ENCODE data around the gene ATG4C.

The ATG4C gene

DNA sequence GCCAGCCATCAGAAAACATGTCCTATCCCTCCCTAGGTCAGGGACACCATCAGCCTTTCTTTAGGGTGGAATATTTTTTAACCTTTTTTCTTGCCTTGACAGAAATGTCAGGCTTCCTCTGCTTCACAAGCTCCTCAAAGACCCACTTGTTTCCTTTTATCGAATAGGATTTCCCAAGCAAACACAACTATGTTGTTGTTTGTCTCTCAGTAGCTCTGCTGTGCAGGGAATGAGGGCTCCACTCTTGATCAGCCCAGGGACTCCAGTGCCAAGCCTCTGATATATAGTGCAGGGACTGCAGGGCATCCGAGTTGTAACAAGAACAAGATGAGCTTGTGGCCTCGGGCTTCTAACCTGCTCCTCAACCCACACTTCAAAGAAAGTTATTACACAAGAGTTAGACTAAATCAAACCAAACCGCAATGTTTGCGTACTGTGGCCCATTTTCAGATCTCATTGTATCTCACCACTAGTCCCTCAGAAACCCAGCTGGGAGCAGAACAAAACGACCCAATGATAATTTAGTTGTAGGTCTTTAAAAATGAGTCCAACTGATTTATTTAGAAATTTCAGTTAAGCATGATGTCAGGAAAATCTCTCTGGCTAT lies 108.1 kb downstream of the ATG4C start:
- H3K27me3 Mint-ChIP-seq, result peaks cover 26 to 45% of the 10 kb centered on the region in 2 donors

DNA sequence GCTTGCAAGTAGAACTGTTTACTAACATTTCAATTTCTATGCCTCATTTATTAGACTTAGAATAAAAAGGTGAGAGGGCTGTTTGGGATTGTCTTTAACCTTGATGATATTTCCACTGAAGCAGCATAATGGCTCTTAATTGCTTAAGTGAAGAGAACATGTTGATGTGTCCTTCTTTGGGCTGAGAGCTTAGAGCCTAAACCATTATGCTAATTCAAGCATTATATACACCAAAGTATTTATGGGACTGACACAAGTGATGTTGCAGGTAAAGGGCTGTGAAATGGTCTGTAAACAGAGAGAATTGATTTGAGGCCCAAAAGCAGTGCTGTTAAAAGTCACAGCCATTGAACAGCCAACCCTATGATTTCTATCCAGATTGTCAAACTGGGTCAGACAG lies 113.9 kb downstream of the ATG4C start:
- Mint-ChIP-seq H3K36me3 (no peaks in the 10 kb centered on the region), H3K27ac (no peak overlapping the region), H3K4me3 (no peak overlapping the region), H3K27me3 (peaks cover 18 to 23% of the 10 kb centered on the region in 2 donors), H3K9me3 (no peaks in the 10 kb centered on the region), H3K4me1 (no peaks in the 10 kb centered on the region)
- ATAC-seq (replicated peaks) (no peak), DNase-seq (no peak)

More for the DNA sequence above, 108.1 kb downstream of the ATG4C start:
- H3K36me3 Mint-ChIP-seq, result no peaks in the 10 kb centered on the region
- H3K27ac Mint-ChIP-seq, result no peak overlapping the region
- H3K4me3 Mint-ChIP-seq, result no peak overlapping the region
- no peaks in the 10 kb centered on the region for H3K4me1 Mint-ChIP-seq
- no peak for DNase-seq
- no peak for ATAC-seq (replicated peaks)
- H3K9me3 Mint-ChIP-seq, result no peaks in the 10 kb centered on the region

DNA sequence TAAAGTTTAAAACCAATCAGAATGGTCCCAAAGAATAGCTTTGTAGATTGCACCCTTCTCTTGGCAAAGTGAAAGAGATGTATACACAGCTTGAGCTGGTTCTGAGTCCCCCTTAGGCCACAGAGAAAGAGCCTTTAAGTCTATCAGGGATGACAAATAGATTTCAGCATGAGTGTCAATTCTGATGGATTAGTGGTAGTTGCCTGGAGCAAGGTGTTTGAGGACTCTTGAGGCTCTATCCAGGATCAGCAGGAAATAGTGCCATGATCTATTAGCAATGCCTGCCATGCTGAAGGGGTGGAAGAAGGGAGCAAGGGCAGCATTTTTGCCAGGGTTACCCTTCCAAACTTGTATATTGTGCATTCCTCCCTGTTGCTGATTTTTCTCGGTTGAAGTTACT lies 116.6 kb downstream of the ATG4C start:
- ATAC-seq (replicated peaks), result no peak
- Mint-ChIP-seq H3K27ac (no peak overlapping the region), H3K4me1 (no peaks in the 10 kb centered on the region), H3K27me3 (peaks cover 3 to 6% of the 10 kb centered on the region in 2 donors), H3K9me3 (no peaks in the 10 kb centered on the region), H3K36me3 (no peaks in the 10 kb centered on the region), H3K4me3 (no peak overlapping the region)
- DNase-seq, result no peak

DNA sequence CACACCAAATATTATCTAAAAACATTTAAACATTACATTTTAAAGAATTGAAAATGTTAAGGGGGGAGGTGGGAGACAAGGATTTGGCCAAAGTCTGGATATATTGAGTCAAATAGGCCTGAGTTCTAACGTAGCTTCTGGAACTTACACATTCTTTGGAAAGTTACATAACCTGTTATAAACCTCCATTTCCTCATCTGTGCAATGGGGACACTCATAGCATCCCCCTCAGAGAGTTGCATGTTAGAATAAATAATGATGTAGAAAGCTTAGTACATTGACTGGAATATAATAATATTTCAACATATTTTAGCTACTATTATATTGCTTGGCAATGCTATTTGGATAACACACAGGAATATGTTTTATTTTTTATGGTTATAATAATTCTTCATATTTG lies 117.7 kb downstream of the ATG4C start:
- Mint-ChIP-seq H3K9me3 (no peaks in the 10 kb centered on the region), H3K4me3 (no peak overlapping the region), H3K36me3 (no peaks in the 10 kb centered on the region), H3K27ac (no peak overlapping the region), H3K27me3 (peaks cover 0 to 4% of the 10 kb centered on the region in 2 donors), H3K4me1 (no peaks in the 10 kb centered on the region)
- ATAC-seq (replicated peaks), result no peak
- DNase-seq, result no peak

DNA sequence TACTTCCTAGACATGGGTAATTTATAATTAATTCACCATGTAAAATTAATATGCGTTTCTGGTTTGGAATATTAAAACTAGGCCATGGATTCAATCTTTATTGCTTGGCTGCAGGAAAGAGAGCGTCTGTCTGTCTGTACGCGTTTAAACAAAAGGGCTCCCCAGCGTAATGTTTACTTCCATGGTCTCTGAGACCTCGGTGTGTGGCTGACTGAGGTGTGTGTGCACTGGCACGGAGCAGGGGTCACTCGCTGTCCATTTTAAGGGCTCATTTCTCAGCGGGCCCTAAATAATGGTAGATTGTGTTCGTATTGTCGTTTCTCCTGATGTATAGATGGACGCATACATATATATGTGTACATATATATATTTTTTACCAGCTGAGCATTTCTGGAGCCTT lies 119.6 kb downstream of the ATG4C start:
- DNase-seq (no peak), ATAC-seq (replicated peaks) (no peak)
- no peak overlapping the region for H3K27ac Mint-ChIP-seq
- no peaks in the 10 kb centered on the region for H3K9me3 Mint-ChIP-seq
- no peaks in the 10 kb centered on the region for H3K36me3 Mint-ChIP-seq
- no peaks in the 10 kb centered on the region for H3K4me1 Mint-ChIP-seq
- H3K4me3 Mint-ChIP-seq, result no peak overlapping the region
- H3K27me3 Mint-ChIP-seq, result peaks cover 0 to 4% of the 10 kb centered on the region in 2 donors

DNA sequence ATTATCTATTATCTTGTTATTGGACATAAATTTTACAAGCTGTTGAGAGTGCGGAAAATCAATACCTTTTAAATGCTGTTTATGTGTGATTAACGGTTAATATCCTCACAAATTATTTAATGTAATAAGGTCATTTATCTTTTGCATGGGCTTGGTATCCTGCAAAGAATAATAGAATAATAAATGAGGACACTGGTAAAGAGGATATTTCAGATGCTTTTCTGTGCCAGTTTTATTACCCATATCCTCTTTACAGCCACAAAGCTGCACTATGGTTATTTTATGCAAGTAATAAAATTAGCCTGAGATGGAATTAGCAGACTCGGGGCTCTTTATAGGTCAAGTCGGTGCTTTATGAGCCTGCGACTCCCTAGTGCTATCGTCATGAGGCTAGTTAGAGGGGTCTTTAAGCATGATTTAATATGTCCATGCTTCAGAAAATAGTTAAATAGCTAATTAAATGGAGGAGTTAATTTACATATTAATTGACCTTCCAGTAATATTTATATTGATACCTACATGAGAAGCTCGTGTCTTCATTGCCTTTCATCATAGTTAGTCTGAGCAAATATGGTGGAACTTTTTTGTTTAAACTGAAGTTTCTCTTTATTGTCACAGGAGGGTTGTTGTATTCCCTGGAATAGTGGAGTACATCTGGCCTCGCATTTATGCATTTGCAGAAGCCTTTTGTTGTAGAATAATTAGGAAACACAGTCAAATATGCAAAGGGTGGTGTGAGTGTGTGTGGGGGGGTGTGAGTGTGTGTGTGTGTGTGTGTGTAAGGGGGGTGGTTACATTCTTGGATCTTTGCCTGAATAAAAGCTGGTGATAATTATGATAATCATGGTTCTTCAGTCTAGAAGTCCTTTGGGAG lies 120.3 kb downstream of the ATG4C start:
- no peak for ATAC-seq (replicated peaks)
- Mint-ChIP-seq H3K4me3 (no peak overlapping the region), H3K4me1 (no peaks in the 10 kb centered on the region), H3K27me3 (peaks cover 0 to 4% of the 10 kb centered on the region in 2 donors), H3K9me3 (no peaks in the 10 kb centered on the region), H3K36me3 (no peaks in the 10 kb centered on the region), H3K27ac (no peak overlapping the region)
- no peak for DNase-seq

DNA sequence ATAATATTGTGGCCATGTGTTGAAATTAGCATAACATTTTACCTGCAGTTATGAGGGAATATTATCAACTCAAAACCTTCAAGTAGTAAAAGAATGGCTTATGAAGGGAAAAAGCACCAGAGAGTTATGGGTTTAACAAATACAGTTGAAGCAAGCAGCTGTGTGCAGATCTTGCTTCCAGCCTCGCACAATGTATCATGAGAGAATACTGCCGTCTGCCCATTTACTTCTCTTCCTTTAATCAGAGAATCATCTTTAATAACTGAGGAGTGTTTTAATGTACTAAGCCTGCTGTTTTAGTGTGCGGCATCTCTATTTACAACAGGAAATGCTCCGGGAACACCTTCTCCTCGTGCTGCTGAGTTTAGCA lies 120.9 kb downstream of the ATG4C start:
- H3K36me3 Mint-ChIP-seq, result no peaks in the 10 kb centered on the region
- no peaks in the 10 kb centered on the region for H3K9me3 Mint-ChIP-seq
- no peak overlapping the region for H3K27ac Mint-ChIP-seq
- no peak overlapping the region for H3K4me3 Mint-ChIP-seq
- no peak for ATAC-seq (replicated peaks)
- peaks cover 0 to 4% of the 10 kb centered on the region in 2 donors for H3K27me3 Mint-ChIP-seq
- no peaks in the 10 kb centered on the region for H3K4me1 Mint-ChIP-seq
- no peak for DNase-seq

DNA sequence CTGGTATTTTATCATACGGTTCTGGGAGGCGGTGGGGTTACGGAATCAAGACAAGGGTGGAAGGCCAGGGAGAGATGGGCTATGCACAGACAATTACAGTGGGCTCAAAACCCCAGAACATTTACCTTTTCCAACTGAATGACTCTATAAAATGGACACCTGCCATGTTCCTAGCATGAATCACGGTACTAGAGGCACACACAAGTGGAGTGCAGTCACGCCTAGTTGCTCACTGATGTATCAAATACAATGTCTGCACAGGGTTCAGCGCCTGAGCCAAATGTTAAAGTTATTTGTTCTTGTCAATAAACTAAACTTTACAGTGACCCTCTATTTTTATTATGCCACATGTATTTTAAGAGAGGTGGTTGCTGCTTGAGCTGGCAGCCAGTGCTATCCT lies 121.4 kb downstream of the ATG4C start:
- no peaks in the 10 kb centered on the region for H3K4me1 Mint-ChIP-seq
- DNase-seq, result no peak
- no peak overlapping the region for H3K27ac Mint-ChIP-seq
- no peak for ATAC-seq (replicated peaks)
- H3K36me3 Mint-ChIP-seq, result no peaks in the 10 kb centered on the region
- no peaks in the 10 kb centered on the region for H3K9me3 Mint-ChIP-seq
- no peak overlapping the region for H3K4me3 Mint-ChIP-seq
- peaks cover 0 to 6% of the 10 kb centered on the region in 2 donors for H3K27me3 Mint-ChIP-seq

DNA sequence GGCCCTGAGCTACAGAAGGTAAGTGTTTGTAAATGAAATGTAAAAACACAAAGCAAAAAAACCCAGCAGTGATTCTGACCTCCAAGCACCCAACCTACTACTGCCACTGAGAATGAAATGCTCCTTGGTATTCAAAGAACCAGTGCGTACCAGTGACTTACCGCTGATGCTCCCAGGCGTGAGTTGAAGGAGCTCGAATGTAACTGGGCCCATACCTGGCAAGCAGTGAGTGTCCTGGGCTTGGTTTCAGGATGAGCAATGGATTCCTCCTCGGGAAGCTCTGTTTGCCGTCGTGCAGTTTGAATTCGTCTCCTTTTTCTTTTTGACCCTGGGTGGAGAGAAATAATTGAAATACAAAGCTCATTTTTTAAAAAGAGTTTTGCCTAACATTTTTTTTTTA lies 121.9 kb downstream of the ATG4C start:
- ATAC-seq (replicated peaks) (no peak), DNase-seq (no peak)
- H3K4me1 Mint-ChIP-seq, result no peaks in the 10 kb centered on the region
- H3K9me3 Mint-ChIP-seq, result no peaks in the 10 kb centered on the region
- peaks cover 0 to 8% of the 10 kb centered on the region in 2 donors for H3K27me3 Mint-ChIP-seq
- no peak overlapping the region for H3K27ac Mint-ChIP-seq
- H3K4me3 Mint-ChIP-seq, result no peak overlapping the region
- H3K36me3 Mint-ChIP-seq, result no peaks in the 10 kb centered on the region

DNA sequence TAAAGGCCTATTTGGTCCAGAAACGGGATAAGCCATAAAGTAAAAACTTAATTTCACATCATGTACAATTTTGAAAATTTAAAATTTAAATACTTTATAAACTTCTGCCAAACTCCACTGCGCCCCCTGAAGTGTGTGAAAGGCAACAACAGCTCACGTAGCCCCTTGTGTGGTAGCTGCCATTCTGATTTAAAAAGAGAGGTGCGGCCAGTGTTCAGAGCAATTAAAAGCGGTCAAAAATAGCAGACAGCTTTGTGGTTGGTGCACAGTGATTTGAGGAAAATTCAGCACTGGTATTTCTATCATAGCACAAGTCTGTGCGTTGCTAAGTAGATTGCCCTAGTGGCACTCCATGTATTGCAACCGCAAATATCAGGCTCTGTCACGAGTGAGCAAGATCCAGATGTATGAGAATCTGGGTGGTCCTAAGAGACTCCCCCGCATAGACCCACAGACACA lies 122.5 kb downstream of the ATG4C start:
- DNase-seq (no peak), ATAC-seq (replicated peaks) (peak in 1 of 2 donors; percentile 39)
- Mint-ChIP-seq H3K4me1 (no peaks in the 10 kb centered on the region), H3K9me3 (peaks cover 0 to 3% of the 10 kb centered on the region in 2 donors), H3K27me3 (peaks cover 0 to 4% of the 10 kb centered on the region in 2 donors), H3K4me3 (no peak overlapping the region), H3K36me3 (no peaks in the 10 kb centered on the region), H3K27ac (no peak overlapping the region)

DNA sequence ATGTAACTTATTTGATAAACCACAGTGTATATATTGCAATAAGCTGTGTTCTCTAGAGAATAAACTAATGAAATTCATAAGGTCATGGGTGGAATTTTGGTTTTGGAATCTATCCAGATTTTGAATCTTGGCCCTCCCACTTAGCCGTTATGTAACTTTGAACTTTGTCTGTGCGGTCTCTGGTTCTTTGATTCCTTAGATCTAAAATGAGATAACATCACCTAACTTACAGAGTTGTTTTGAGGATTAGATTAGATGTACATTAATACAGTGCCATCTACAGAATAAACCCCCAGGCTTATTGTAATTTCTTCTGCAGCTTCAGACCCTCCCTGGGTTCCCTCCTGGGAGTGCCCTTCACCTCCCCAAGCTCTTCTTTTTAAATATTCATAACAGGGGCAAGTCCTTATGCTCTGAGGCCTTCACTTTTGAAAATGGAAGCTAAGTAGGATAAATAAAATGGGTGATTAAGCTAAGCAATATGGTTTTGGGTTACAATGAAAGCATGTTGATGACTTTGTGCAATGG lies 124.3 kb downstream of the ATG4C start:
- H3K4me3 Mint-ChIP-seq, result no peak overlapping the region
- ATAC-seq (replicated peaks), result no peak

DNA sequence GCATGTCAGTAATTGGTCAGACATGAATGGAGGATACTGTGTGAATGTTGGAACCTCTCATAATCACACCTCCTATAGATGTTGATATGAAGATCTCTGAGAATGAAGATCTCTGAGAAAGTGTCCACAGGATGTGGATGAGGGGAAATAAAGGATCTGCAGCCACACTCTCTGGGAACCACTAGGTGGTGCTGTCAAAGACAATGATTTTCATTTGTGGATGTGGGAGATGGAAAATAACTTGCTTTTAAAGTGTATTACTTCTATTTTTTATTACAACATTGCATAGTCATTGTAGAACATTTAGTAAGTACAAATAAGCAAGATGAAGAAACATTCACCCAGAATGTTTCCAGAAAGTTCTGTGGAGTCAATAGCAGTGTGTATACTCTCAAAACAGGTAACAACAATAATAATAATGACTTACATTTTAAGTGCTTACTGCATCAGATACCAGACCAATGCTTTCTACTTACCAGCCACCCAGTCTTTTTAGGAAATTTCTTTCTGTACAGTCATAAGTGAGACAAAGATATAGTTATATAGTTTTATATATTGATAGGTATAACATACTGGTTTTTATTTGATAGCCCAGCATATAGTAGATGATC lies 128.2 kb downstream of the ATG4C start:
- Mint-ChIP-seq H3K4me1 (no peaks in the 10 kb centered on the region), H3K9me3 (peaks cover 0 to 3% of the 10 kb centered on the region in 2 donors), H3K4me3 (no peak overlapping the region), H3K27me3 (peaks cover 4 to 12% of the 10 kb centered on the region in 2 donors), H3K27ac (no peak overlapping the region), H3K36me3 (no peaks in the 10 kb centered on the region)
- DNase-seq (no peak), ATAC-seq (replicated peaks) (no peak)

More for the DNA sequence above, 124.3 kb downstream of the ATG4C start:
- Mint-ChIP-seq H3K9me3 (peaks cover 0 to 3% of the 10 kb centered on the region in 2 donors), H3K27ac (no peak overlapping the region), H3K36me3 (no peaks in the 10 kb centered on the region), H3K27me3 (peaks cover 4% of the 10 kb centered on the region in 2 donors), H3K4me1 (no peaks in the 10 kb centered on the region)
- no peak for DNase-seq
